Keratinocyte (primary cell): ENCODE results near the gene CRYL1. TPM values are rescaled to one million over a fixed set of nuclear protein-coding genes. Genes with fewer than 3 reads are reported as not detected.

Source experiments
- DNase-seq: peaks from one replicate; pipeline ENCODE4 v3.0.0-alpha.2; 2011; ENCODE audit warnings: low read depth, missing footprints, low spot score
- FAIRE-seq: peaks from 2 replicates; lab custom pipeline; 2011; peaks lifted over from hg19 to GRCh38; lab: Jason Lieb, UNC
- H2AFZ ChIP-seq: 2 replicates; pipeline ENCODE4 v1.6.0; 2012; ENCODE audit warnings: low read length, control low read depth, inconsistent platforms; ENCODE audit not compliant: control insufficient read depth
- H3K27ac ChIP-seq: 2 replicates; pipeline ENCODE4 v1.5.1; 2011; ENCODE audit warnings: low read length; ENCODE audit not compliant: control insufficient read depth, insufficient read depth
- H3K27me3 ChIP-seq: 3 replicates; pipeline ENCODE4 v1.6.0; 2011; ENCODE audit warnings: low read length; ENCODE audit not compliant: control insufficient read depth, insufficient read depth; ENCODE audit errors: extremely low read depth
- H3K36me3 ChIP-seq, 2 experiments: 2 replicates in 1 of 2; 3 replicates in 1 of 2; pipeline ENCODE4 v1.5.1; 2011; ENCODE audit warnings: low read length in 2 of 2, mild to moderate bottlenecking in 1 of 2; ENCODE audit not compliant: control insufficient read depth in 2 of 2, insufficient read depth in 2 of 2; ENCODE audit errors: extremely low read depth in 1 of 2
- H3K4me1 ChIP-seq: 3 replicates; pipeline ENCODE4 v1.5.1; 2011; ENCODE audit warnings: low read length; ENCODE audit not compliant: control insufficient read depth, insufficient read depth; ENCODE audit errors: extremely low read depth
- H3K4me2 ChIP-seq: 3 replicates; pipeline ENCODE4 v1.6.0; 2011; ENCODE audit warnings: low read depth, low read length; ENCODE audit not compliant: control insufficient read depth, insufficient read depth; ENCODE audit errors: extremely low read depth
- H3K4me3 ChIP-seq, 3 experiments: fragments of 200-600 bp in 1 of 3; sonication (generic) in 1 of 3; 2 replicates in 2 of 3; 3 replicates in 1 of 3; pipeline ENCODE4 v1.5.1; 2011 to 2016; ENCODE audit warnings: low read length in 3 of 3, mild to moderate bottlenecking in 3 of 3, control low read depth in 2 of 3, inconsistent platforms in 1 of 3, low read depth in 1 of 3, mixed read lengths in 1 of 3, mixed run types in 1 of 3, moderate library complexity in 1 of 3; ENCODE audit not compliant: control insufficient read depth in 2 of 3, insufficient read depth in 2 of 3; ENCODE audit errors: extremely low read depth in 1 of 3
- H3K79me2 ChIP-seq: 2 replicates; pipeline ENCODE4 v1.6.0; 2012; ENCODE audit warnings: low read length; ENCODE audit not compliant: control insufficient read depth, insufficient read depth
- H3K9ac ChIP-seq: 3 replicates; pipeline ENCODE4 v1.6.0; 2011; ENCODE audit warnings: low read length; ENCODE audit not compliant: control insufficient read depth, insufficient read depth; ENCODE audit errors: extremely low read depth
- H3K9me1 ChIP-seq: 3 replicates; pipeline ENCODE4 v1.6.0; 2011; ENCODE audit warnings: low read length; ENCODE audit not compliant: control insufficient read depth, insufficient read depth; ENCODE audit errors: extremely low read depth
- H3K9me3 ChIP-seq: 2 replicates; pipeline ENCODE4 v1.5.1; 2012; ENCODE audit warnings: low read depth, low read length; ENCODE audit not compliant: control insufficient read depth
- H4K20me1 ChIP-seq: 3 replicates; pipeline ENCODE4 v1.6.0; 2011; ENCODE audit warnings: low read length; ENCODE audit not compliant: control insufficient read depth, insufficient read depth; ENCODE audit errors: extremely low read depth
- EZH2 ChIP-seq: IDR thresholded peaks from one replicate; pipeline ENCODE4 v1.6.1; 2012; ENCODE audit warnings: inconsistent platforms, mild to moderate bottlenecking, low read length, moderate library complexity
- dilution Hi-C: fragments of 300-500 bp; cut with MboI; formaldehyde crosslinking; loops from one replicate; pipeline ENCODE4 v1.7.0; 2020; ENCODE audit warnings: low sequenced_read_pairs; ENCODE audit not compliant: extremely low pct_ligation_motif_present
- polyA minus RNA-seq, 3 experiments: library from RNA; depleted of rRNA, polyadenylated mRNA; stranded (reverse); fragments of >200 nt; gene quantifications; 1 replicate in 1 of 3; 2 replicates in 1 of 3; 3 replicates in 1 of 3; pipeline ENCODE4 v1.2.3, GENCODE V29; 2011
- polyA plus RNA-seq, 5 experiments: library from polyadenylated mRNA; depleted of rRNA in 3 of 5; stranded (reverse) in 3 of 5; stranded (forward) in 1 of 5; unstranded in 1 of 5; fragments of >200 nt; gene quantifications; 1 replicate in 1 of 5; 2 replicates in 3 of 5; 3 replicates in 1 of 5; pipeline versions ENCODE4 v1.2.1 to v1.2.3, GENCODE V29; 2011 to 2012; ENCODE audit warnings: missing spikeins in 2 of 5, low read depth in 1 of 5, low replicate concordance in 1 of 5
- TF ChIP-seq, protein P1 (sequence below), 3 experiments: IDR thresholded peaks in 1 of 3; conservative IDR thresholded peaks in 1 of 3; optimal IDR thresholded peaks in 1 of 3; 2 replicates in 2 of 3; 3 replicates in 1 of 3; pipeline versions ENCODE3 to v1.5.1; 2011; ENCODE audit warnings: low read length in 3 of 3, mild to moderate bottlenecking in 3 of 3, moderate library complexity in 2 of 3, control low read depth in 1 of 3, inconsistent platforms in 1 of 3; ENCODE audit not compliant: insufficient read depth in 2 of 3; ENCODE audit errors: extremely low read depth in 1 of 3

CRYL1 gene, protein sequence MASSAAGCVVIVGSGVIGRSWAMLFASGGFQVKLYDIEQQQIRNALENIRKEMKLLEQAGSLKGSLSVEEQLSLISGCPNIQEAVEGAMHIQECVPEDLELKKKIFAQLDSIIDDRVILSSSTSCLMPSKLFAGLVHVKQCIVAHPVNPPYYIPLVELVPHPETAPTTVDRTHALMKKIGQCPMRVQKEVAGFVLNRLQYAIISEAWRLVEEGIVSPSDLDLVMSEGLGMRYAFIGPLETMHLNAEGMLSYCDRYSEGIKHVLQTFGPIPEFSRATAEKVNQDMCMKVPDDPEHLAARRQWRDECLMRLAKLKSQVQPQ
- 27.2 to 30.9 TPM (median 27.6 TPM) in 3 replicates for polyA plus RNA-seq
- polyA plus RNA-seq (2011; ENCODE audit: low read depth): 10.2 TPM
- polyA plus RNA-seq (2011; cell fraction: cytosol; rRNA removed): 31.1 and 36.9 TPM in 2 replicates
- 17.2 and 19.6 TPM in 2 replicates for polyA plus RNA-seq (2011; cell fraction: nucleus; rRNA removed)
- 16.1 and 16.5 TPM in 2 replicates for polyA plus RNA-seq (2012; ENCODE audit: low replicate concordance)
- 22.8 to 32.0 TPM (median 26.7 TPM) in 3 replicates for polyA minus RNA-seq
- polyA minus RNA-seq (2011; cell fraction: cytosol; rRNA and poly(A)+ RNA removed): 20.1 TPM
- 6.6 and 7.8 TPM in 2 replicates for polyA minus RNA-seq (2011; cell fraction: nucleus; rRNA and poly(A)+ RNA removed)

GRCh38 chr13:20525601-20526544 lies at the start of gene CRYL1:
TSS of gene CRYL1 (minus strand) at chr13:20525857. CDS start at chr13:20525794, 63 bp downstream.
- peak; percentile 79 for FAIRE-seq
- Histone ChIP-seq H3K9ac (peak within 1 kb of the TSS; percentile 73), H4K20me1 (no peaks in the 10 kb centered on the region), H3K4me2 (peak within 1 kb of the TSS; percentile 98), H2AFZ (peak within 1 kb of the TSS; percentile 97), H3K4me3 (peak within 1 kb of the TSS; percentile 59 to 81 (median 80)), H3K27ac (peak within 1 kb of the TSS; percentile 80), H3K4me1 (peaks cover 15% of the 10 kb centered on the region), H3K36me3 (no peaks in the 10 kb centered on the region), H3K9me3 (no peaks in the 10 kb centered on the region), H3K79me2 (peaks cover 3% of the 10 kb centered on the region), H3K9me1 (no peaks in the 10 kb centered on the region), H3K27me3 (no peaks in the 10 kb centered on the region)
- TF ChIP-seq, protein P1, sequence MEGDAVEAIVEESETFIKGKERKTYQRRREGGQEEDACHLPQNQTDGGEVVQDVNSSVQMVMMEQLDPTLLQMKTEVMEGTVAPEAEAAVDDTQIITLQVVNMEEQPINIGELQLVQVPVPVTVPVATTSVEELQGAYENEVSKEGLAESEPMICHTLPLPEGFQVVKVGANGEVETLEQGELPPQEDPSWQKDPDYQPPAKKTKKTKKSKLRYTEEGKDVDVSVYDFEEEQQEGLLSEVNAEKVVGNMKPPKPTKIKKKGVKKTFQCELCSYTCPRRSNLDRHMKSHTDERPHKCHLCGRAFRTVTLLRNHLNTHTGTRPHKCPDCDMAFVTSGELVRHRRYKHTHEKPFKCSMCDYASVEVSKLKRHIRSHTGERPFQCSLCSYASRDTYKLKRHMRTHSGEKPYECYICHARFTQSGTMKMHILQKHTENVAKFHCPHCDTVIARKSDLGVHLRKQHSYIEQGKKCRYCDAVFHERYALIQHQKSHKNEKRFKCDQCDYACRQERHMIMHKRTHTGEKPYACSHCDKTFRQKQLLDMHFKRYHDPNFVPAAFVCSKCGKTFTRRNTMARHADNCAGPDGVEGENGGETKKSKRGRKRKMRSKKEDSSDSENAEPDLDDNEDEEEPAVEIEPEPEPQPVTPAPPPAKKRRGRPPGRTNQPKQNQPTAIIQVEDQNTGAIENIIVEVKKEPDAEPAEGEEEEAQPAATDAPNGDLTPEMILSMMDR (optimal IDR thresholded peaks at IDR 0.05 in 1 of 3, IDR thresholded peaks at IDR 0.05 in 1 of 3, conservative IDR thresholded peaks at IDR 0.05 in 1 of 3; ENCODE audit: extremely low read depth in 1 of 3, insufficient read depth in 2 of 3, low read length in 3 of 3): no peak
- TF ChIP-seq EZH2: no peak
- peak; percentile 15 for DNase-seq
- dilution Hi-C loops: no loop called here

- no peak for FAIRE-seq
- no peak overlapping the region for H3K4me2 ChIP-seq
These were observed 48.0 kb upstream of the CRYL1 start for GRCh38 chr13:20573636-20574035.

More at GRCh38 chr13:20573636-20574035, 48.0 kb upstream of the CRYL1 start:
- DNase-seq: no peak
- Histone ChIP-seq H3K36me3 (peaks cover 1 to 3% of the 10 kb centered on the region in 2 experiments), H2AFZ (no peak overlapping the region), H4K20me1 (no peaks in the 10 kb centered on the region), H3K9me3 (no peaks in the 10 kb centered on the region), H3K4me3 (no peak overlapping the region), H3K9ac (no peak overlapping the region), H3K27me3 (no peaks in the 10 kb centered on the region), H3K9me1 (no peaks in the 10 kb centered on the region), H3K4me1 (no peaks in the 10 kb centered on the region), H3K79me2 (no peaks in the 10 kb centered on the region), H3K27ac (no peak overlapping the region)
- TF ChIP-seq, protein P1 (optimal IDR thresholded peaks at IDR 0.05 in 1 of 3, IDR thresholded peaks at IDR 0.05 in 1 of 3, conservative IDR thresholded peaks at IDR 0.05 in 1 of 3; ENCODE audit: extremely low read depth in 1 of 3, insufficient read depth in 2 of 3, low read length in 3 of 3): no peak
- TF ChIP-seq EZH2: no peak
- dilution Hi-C loops: no loop called here
